Stimulated activated CD8-positive, alpha-beta memory T cell treated with anti-CD3 and anti-CD28 coated beads, Interleukin-2, amount 100 ng/mL, for 48 hours (primary cell): ENCODE data around the gene SPC24.

Experiments used
- DNase-seq, 2 donors: peaks; one replicate each; pipeline ENCODE4 v3.0.0-alpha.2; 2020; ENCODE audit warnings: low read depth in 2 of 2

Gene SPC24, protein sequence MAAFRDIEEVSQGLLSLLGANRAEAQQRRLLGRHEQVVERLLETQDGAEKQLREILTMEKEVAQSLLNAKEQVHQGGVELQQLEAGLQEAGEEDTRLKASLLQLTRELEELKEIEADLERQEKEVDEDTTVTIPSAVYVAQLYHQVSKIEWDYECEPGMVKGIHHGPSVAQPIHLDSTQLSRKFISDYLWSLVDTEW

DNA sequence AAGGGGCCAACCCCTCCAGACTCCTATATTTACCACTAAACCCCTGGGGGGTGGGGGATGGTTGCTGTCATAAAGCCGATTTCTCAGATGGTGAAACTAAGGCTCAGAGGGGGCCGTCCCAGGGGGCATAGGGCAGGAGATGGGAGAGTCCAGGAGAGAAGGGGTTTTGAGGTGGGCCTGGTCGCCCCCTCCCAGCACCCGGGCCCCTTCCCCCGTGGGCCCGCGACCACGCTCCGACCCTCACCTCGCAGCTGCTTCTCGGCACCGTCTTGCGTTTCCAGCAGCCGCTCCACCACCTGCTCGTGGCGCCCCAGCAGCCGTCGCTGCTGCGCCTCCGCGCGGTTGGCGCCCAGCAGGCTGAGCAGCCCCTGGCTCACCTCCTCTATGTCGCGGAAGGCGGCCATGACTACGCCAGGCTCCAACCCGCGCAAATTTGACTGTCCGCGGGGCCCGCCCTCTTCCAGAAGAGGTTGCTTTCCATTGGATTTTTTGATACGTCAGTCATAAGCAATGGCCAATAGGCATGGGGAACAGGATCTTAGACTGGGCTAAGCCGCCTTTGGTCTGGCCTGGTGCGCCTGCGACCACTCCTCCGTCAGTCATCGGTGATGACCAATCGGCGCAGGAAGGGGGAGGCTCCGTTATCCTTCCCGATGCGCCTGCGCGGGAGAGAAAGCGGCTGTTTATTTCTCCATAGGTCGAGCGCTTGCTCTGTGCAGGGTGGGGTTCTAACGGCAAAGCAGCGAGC is at the start of gene SPC24:
Gene SPC24 (minus strand): TSS at position 410 of the 748 bp plus-strand sequence. CDS start 6 bp downstream, at position 404.
- peak; percentile 87 to 88 for DNase-seq

DNA sequence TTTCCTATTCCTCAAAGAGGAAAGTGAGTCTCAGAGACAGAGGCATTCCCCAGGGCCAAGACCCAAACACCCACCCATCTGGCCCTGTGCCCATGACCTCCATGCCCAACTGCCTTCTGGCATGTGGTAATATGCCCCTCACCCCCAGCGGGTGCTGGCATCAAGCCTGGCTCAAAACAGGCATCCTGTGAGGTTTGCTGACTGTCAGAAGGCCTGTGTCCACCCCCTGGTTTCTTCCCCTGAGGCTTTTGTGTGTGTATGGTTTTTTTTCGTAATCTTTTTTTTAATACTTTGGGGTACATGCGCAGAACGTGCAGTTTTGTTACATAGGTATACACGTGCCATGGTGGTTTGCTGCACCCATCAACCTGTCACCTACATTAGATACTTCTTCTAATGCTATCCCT is 49.4 kb upstream of the SPC24 start:
- no peak for DNase-seq

DNA sequence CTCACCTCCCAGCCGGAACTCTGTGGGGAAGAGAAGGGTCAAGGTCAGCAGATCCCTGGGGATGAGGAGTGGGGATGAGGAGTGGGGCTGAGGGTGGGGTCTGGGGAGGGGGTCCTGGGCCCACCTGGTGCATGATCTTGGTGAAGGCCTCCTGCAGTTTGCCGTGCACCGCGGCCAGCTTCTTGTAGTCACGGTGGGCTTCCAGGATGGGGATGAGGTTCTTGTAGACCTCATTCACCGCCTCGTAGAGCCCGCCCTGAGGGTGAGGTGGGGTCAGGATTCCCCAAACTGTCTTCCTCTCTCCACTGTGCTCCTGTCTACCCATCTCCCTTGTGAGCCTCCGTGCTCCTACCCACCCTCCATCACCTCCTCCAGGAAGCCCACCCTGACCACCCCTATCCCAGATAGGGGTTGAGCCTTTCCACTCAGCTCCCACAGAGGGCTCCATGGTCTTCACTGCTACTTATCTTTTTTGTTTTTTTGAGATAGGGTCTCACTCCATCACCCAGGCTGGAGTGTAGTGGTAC is 48.6 kb upstream of the SPC24 start:
- no peak for DNase-seq

DNA sequence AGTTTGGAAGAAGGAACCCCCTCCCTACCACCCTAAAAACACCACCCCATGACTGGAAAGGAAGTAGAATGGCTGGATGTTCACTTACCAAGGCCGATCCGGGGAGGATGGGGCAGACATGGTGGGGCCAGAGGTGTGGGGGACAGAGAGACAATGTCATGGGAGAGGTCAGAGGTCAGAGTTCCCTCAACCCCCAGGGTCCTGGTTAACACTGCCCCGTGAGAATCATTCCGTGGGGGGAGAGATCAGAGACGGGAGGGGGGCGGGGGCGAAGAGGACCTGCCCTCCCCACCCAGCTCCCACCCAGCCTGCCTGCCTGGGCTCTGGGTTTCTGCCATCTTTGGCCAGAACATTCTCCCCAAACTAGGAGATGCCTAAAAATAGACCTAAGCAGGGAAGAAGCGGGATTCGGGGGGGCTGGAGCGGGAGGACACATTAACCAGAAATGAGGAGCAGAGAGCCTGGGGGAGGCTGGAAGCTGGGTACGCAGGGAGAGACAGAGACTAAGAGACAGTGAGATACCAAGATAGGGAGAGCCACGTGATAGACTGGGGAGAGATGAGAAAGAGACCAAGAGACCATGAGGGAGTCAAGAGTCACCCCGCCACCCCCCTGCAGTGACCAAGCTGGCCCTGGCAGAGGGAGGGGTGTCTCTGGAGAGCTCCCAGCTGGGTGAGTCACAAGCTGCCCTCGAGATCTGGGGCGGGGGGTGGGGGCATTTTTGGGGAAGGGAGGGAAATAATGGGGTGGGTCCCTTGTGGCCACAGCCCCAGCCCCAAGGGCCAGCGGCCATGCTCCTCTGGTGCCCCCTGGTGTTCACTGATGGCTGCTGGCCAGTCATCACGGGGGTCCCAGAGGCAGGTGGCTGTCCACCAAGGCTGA is 47.9 kb upstream of the SPC24 start:
- peak in 1 of 2 donors; percentile 32 for DNase-seq

DNA sequence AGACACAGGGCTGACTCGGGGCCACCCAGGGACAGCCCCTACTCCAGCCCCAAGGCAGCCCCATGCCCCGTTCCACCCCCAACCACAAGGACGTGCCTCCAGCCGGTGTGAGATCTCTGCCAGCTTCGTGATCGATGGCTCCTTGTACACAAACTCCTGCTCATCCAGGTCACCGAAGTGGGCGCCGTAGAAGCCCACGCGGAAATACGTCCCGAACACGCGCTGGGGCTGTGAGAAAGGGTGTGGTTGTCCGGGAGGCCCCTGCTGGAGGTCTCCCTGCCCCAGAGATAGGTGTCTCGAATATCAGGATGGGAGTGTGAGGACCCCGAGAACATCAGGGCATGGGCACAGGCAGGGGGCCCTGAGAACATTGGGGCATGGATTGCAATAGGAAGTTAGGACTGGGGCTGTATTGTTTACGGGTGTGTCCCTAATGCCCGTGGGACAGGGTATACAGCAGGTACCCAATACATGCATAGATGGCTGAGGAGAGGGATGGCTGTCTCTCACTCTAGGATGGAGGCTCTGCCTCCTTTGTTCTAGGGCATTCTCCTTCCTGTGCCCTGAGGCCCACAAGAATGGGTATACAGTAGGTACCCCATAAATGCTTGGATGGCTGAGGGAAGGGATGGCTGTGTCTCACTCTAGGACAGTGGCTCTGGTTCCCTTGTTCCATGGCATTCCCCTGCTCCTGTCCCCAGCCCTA is 47.1 kb upstream of the SPC24 start:
- DNase-seq = no peak

DNA sequence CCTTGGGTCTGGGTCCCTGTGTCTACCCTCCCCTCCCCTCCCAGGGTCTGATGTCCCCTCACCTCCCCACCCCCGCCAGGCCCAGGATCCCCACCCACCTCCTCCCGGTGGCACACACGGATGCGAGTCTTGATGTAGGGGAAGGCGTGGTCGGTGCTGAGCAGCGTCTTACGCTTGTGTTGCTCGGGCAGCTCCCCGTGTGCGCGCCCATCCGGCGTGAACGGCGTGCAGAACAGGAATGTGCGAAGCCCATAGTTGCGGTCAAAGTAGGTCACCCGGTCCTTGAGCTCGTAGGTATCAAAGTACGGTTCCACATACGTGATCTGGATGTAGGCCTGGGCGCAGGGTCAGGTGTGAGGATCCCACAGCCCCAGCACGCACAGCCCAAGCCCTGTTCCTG is 46.2 kb upstream of the SPC24 start:
- no peak for DNase-seq

DNA sequence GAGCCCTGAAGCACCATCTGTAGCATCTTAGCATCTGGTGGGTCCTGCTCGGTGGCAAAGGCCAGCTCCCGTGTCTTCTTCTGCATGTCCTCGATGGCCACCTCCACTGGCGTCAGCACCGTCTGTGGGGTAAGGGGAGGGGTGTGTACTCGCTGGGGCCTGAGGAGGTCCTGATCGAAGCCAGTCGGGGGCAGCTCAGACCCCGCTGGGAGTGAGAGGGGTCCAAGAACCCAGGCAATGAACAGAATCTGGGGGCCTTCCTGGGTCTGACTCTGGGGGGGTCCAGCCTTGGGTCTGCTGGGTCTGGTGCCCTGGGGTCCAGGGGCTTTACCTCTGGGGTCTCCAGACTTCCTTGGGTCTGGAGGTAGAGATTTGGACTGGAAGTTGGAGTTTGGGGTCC is 45.3 kb upstream of the SPC24 start:
- no peak for DNase-seq

DNA sequence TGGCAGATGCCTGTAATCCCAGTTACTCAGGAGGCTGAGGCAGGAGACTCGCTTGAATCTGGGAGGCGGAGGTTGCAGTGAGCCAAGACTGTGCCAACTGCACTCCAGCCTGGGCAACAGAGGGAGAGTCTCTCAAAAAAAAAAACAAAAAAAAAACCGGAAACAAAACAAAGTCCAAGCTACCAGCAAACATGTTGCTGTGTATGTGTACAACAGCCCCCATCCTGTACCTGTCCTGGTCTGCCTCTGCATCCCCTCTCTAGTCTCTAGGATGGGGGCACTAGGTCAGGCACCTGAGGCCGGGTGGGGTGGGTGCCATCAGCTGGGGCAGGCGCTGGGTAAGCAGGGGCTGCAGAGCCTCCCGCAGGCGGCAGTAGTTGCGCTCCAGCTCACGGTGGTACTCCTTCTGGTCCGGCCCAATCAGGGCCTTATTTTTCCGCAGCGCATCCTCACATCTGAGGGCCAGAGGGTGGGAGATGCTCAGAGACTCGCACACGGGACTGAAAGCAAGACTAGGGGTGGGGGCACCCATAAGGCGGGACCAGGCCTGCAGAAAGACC is 44.5 kb upstream of the SPC24 start:
- DNase-seq = no peak

DNA sequence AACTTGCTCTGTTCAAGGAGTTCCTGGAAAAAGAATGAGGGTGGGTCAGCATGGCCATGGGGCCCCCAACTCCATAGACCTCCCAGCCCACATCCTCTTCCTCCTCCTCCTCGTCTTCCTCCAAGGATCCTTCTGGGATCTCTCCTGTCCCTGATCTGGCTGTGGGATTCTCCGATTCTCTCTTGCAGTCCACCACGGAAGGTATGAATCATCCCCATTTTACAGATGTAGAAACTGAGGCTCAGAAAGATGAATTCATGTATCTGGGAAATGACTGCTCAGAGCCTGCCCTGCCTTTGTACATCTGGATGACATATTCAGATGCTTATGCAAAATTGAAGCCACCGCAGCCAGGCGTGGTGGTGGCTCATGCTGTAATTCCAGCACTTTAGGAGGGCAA is 43.9 kb upstream of the SPC24 start:
- DNase-seq = no peak

DNA sequence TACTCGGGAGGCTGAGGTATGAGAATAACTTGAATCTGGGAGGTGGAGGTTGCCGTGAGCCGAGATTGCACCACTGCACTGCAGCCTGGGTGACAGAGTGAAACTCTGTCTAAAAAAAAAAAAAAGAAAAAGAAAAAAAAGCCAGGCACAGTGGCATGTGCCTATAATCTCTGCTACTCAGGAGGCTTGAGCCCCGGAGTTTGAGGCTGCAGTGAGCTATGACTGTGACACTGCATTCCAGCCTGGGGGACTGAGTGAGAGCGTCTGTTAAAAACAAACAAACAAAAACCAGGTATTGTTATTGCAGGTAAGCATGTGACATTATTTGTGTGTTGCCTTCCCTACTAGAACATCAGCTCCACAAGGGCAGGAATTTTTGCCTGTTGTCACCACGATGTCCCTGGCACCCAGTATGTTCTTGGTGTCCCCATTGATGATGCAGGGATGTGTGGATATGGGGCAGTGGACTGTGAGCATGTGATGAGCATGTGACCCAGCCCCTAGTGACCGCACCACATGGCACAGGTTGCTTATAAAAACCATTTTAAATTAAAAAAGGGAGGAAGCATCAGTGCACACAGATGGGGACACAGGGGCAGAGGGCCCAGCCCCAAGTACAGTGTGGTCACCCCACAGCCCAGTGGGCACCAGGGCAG is 43.3 kb upstream of the SPC24 start:
- no peak for DNase-seq

DNA sequence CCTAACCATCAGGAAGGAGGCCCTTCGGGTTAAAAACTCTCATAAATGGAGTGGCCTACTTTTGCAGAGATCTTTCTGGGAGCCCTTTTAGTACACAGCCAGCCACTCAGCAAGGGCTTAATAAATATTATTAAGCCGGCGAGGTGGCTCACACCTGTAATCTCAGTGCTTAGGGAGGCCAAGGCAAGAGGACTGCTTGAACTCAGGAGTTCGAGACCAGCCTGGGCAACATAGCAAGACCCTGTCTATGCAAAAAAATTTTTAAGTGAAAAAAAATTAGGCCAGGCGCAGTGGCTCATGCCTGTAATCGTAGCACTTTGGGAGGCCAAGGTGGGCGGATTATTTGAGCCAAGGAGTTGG is 42.6 kb upstream of the SPC24 start:
- no peak for DNase-seq

DNA sequence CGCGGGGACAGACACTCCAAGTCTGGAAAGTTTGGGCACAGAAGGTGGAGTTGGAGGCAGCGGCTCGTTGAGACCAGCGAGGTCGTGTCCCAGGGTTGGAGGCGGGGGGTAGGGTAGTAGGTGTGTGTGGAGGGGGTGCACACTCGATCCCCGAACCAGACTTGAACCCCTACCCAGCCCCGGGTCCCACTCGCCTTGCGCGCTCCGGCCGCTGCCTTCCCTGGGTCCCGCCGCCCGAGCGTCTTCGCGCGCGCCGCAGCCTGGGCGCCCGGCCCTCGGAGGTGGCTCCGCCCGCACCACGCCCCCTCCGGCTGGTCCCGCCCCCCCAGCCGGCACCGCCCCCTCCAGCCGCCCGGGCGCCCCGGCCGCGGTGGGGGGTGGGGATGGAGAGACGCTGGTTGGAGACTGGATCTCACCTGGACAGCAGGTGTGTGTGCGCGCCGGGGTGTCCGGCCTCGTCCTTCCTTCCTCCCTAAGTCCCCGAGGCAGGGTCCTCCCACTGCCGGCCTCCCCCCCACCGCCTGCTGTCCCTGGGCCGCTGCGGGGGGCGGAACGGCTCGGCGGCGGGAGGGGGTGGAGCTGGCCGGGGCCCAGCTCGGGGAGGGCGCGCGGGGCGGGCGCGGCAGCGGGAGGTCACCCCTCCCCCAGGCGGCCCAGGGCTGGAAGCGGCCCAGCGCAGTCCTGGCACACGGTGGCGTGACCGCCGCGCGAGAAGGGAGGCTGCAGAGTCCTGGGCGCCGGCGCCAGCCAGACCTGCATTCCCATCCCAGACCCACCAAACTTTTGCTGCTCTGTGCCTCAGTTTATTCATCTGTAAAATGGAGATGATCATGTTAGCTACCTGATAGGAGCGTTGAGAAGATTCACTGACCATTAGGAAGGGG is 42.0 kb upstream of the SPC24 start, which contains the start of gene KANK2:
Gene KANK2 (minus strand): TSS at position 255 of the 884 bp plus-strand sequence. CDS start 3,034 bp downstream, outside the sequence.
- peak; percentile 60 to 71 for DNase-seq

DNA sequence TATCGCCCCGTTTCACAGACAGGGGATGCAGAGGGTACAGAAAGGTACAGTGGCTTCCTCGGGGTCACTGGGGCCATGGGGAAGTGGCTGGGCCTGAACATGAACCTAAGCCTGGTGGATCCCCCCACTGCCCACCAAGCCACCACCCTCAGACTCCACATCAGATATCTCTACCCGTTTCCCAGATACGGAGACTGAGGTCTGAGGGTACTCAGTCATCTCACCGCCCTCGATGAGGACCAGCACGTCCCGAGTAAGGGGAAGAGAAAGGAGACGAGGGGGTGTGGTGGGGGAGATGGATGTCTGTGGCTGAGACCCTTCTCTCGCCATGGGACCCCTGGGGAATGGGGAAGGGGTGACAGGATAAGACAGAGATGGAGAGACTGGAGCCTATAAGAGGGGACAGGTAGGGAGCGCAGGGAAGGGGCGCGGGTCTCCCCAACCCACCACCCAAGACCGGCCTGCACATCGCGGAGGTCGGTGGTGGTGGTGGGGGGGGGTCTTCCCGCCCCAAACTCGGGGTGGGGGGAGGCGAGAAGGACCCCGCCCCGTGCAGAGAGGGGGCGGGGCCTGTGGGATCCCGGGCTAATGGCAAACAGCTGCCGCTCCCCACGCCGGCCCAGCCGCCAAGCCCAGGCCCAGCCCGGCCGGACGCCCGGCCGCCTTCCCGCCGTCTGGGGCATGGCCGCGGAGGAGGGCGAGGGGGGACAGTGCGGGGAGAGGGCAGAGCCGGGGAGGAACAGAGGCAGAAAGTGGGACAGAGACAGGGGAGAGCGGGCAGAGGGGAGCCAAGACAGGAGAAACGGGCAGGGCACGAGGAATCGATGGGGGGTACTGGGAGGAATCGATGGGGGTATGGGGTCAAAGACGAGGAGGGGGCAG is 41.1 kb upstream of the SPC24 start:
- no peak for DNase-seq

DNA sequence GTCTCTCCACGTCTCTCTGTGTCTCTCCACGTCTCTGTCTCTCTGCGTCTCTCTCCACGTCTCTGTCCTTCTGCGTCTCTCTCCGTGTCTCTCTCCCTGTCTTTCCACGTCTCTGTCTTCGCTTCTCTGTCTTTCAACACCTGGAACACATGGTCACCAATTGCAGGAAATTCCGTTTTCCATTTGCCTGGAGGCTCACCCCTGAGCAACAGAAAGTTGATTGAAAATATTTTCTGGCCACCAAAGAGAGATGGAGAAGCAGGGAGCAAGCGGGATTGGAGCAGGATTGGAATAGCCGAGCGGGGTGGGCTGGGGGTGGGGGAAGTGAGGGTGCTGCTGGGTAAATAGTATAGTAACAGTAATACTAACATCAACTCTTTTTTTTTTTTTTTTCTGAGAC is 40.1 kb upstream of the SPC24 start:
- DNase-seq = no peak

DNA sequence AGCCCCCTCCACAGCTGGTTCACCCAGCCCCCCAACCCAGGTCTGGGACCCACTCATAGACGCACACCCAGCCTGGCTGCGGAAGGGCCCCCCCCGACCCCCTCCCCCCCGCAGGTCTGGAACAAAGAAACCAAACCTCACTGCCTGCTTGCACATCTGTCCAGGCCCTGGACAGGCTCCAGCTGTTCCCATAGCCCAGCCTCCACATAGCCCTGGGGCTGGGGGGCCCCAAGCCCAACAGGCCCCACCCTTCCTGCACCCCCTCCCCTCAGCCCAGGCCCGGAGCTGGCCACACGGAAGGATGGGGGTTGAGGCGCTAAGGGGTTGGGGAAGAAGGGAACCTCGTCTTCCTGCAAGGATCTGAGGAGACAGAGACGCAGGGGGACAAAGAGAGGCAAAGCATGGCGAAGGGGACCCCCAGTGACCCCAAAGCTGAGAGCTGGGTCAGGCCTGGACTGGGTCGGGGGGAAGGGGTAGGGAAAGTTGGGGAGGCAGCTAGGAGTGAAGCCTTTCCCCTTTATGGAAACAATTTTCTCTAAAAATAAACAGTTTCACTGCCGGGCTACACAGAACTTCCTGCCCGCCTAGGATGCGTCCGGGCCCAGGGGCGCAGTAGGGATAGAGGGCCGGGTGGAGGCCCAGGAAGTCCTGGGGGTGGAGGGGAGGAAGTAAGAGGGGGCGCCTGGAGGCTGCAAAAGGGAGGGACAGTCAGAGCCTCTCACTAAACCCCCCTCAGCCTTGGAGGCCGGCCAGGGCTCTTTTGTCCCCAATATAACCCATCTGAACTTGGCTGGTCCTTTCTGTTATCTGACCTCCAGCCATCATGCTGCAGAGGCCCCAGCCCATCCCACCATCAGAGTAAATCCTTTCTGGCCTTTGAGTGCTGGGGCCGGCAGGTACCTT is 39.3 kb upstream of the SPC24 start:
- DNase-seq = no peak

DNA sequence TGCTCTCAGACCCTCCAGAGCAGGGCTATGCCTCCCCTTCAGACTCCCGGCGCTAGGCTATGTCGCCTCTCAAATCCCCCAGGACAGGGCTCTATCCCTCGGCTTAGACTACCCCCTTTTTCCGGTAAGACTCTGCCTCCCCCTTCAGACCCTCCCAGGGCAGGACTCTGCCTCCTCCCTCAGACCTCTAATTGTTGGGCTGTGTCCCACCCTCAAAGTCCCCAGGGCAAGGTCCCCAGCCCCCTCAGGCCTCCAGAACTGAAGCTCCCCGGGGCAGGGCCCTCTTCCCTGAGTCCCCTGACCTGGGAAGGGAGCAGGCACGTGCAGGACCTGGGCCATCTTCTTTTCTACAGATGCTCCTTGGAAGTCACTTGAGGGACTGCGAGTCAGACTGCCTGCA is 38.6 kb upstream of the SPC24 start:
- no peak for DNase-seq
